IPS-15b (cell line): ENCODE results near the gene SCUBE2.

Experiments
- H3K27me3 ChIP-seq: one replicate; pipeline ENCODE4 v1.6.1; 2013; ENCODE audit warnings: low read length; ENCODE audit not compliant: control insufficient read depth, insufficient read depth
- H3K36me3 ChIP-seq: one replicate; pipeline ENCODE4 v1.6.1; 2013; ENCODE audit warnings: low read length; ENCODE audit not compliant: control insufficient read depth, insufficient read depth
- H3K4me1 ChIP-seq: one replicate; pipeline ENCODE4 v1.6.1; 2013; ENCODE audit warnings: mild to moderate bottlenecking, low read length; ENCODE audit not compliant: control insufficient read depth, insufficient read depth
- H3K4me3 ChIP-seq: one replicate; pipeline ENCODE4 v1.5.1; 2013; ENCODE audit warnings: low read depth, low read length
- H3K9ac ChIP-seq: one replicate; pipeline ENCODE4 v1.6.1; 2013; ENCODE audit warnings: low read depth, mild to moderate bottlenecking, low read length
- H3K9me3 ChIP-seq: one replicate; pipeline ENCODE4 v1.6.1; 2013; ENCODE audit warnings: mild to moderate bottlenecking, low read length; ENCODE audit not compliant: control insufficient read depth, insufficient read depth

SCUBE2 gene

DNA sequence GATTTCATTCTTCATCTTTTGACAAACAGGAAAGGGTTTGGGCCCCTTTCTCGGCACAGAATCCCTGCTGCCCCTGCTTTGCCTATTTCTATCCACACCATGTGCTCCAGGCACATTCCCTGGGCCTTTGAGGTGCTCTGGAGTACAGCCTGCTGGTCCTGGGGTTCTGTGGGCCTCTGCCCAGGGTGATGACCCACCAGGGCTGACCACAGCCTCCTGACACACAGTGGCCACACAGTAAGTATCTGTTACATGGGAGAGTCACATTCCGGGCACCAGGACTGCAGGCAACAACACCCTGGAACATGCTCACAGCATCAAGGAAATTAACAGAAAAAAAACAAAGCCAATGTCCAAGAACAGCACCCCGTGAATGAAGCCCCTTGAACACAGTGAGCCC, 39.1 kb downstream of the SCUBE2 start:
- H3K9ac ChIP-seq, result no peak overlapping the region
- H3K27me3 ChIP-seq, result no peaks in the 10 kb centered on the region
- H3K36me3 ChIP-seq, result no peaks in the 10 kb centered on the region
- H3K4me3 ChIP-seq, result no peak overlapping the region
- no peaks in the 10 kb centered on the region for H3K4me1 ChIP-seq
- H3K9me3 ChIP-seq, result no peaks in the 10 kb centered on the region

DNA sequence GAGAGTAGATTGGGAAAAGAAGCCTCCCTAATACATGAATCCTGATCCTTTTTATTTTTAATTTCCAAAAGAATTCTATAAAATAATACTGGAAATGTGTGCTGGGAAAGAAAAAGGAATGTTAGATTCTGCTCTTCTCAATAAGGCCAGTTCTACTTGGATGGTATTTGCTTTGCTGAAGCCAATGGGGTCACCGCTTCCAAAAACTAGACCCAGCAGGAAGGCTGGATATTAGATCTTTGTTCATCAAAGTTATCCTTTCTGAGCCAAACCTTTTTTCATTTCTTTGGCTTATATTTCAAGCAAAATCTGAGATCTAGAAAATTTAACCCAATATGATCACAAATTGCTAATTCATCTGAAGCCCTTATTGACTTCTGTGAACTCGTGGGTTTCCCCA, 41.4 kb downstream of the SCUBE2 start:
- Histone ChIP-seq H3K4me1 (peaks cover 8% of the 10 kb centered on the region), H3K27me3 (no peaks in the 10 kb centered on the region), H3K4me3 (no peak overlapping the region), H3K9me3 (no peaks in the 10 kb centered on the region), H3K36me3 (no peaks in the 10 kb centered on the region), H3K9ac (no peak overlapping the region)

DNA sequence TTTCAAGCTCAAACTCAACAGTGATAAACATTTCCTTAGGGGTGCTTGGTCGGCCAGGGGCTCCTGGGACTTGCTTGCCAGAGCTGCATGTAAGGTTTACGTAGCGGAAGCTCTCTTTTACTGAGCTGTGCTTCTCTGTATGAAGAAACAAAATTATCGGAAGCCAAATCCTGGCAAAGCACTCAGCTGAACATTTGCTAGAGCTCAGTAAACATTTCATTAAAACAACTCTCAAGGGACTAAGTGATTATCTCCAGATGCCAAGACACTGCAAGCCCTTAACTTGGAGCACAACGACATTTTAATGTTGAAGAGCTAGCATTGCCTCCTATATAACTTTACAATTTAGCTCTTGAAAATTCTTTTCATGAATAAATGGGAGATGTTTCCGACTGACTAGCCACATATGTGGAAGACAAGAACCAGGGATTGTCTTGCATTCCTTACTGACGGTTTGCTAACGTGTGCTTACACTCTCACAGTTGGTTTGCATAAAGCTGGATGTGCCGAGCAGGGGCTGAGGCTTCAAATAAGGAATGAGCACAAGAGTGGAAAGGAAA, 43.4 kb downstream of the SCUBE2 start:
- Histone ChIP-seq H3K9ac (no peak overlapping the region), H3K27me3 (no peaks in the 10 kb centered on the region), H3K36me3 (no peaks in the 10 kb centered on the region), H3K4me3 (no peak overlapping the region), H3K4me1 (peaks cover 8% of the 10 kb centered on the region), H3K9me3 (no peaks in the 10 kb centered on the region)

DNA sequence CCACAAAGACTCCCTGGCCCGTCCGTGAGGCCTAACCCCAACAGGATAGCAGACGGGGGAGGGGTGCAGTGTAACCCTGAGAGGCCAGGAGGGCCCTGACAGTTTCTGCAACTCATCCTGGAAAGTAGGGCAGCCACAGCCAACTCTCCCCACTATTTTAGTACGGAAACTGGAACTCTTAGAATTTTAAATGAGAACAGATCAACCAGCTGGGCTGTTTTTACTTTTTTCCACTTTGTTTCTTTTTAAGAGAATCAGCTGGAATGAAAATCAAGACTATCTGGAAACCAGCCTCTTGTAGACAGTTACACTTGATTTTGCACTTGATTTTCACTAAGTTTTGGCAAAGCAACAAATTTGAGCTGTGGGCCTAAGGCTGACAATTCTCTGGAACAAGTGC, 44.9 kb downstream of the SCUBE2 start:
- H3K27me3 ChIP-seq, result no peaks in the 10 kb centered on the region

DNA sequence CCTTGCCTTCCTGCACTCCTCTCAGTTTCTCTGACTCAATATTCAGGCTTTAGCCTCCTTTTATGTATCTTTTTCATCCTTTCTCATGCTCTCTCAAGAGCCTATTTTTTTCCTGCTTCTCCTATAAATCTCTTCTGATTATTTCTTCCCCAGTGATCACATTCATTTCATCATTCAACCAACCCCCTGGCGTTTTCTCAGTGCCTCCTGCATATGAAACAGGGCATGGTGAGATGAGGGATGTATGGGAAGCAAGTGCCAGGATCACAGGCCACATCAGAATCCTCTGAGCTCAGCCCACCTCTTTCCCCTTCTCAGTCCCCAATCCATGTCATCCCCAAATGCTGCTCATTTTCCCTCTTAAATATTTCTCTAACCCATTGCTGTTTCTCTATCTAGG, 48.9 kb downstream of the SCUBE2 start:
- H3K4me1 ChIP-seq, result peaks cover 11% of the 10 kb centered on the region
- H3K9me3 ChIP-seq, result no peaks in the 10 kb centered on the region
- H3K9ac ChIP-seq, result no peak overlapping the region
- H3K36me3 ChIP-seq, result no peaks in the 10 kb centered on the region
- no peaks in the 10 kb centered on the region for H3K27me3 ChIP-seq
- H3K4me3 ChIP-seq, result no peak overlapping the region

More for the DNA sequence above, 44.9 kb downstream of the SCUBE2 start:
- Histone ChIP-seq H3K36me3 (no peaks in the 10 kb centered on the region), H3K4me3 (no peak overlapping the region), H3K9me3 (no peaks in the 10 kb centered on the region), H3K9ac (no peak overlapping the region), H3K4me1 (peaks cover 8% of the 10 kb centered on the region)

DNA sequence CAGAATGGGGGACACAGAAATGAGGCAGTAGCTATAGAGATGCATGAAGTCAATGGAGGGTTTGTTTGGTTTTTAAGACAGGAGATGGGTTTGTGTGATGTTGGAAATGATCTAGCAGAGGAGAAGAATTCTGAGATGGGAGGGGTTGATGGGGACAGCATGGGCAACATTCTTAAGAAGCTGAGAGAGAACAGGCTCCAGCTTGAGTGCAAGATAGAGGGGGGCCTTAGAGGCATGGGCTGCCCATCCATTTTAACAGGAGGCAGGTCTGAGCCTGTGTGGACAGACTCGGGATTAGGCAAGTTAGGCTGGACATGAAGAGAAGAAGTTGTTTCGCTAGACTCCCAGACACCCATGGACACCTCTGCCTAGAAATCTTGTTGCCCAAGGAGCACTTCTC, 49.7 kb downstream of the SCUBE2 start:
- H3K9ac ChIP-seq, result no peak overlapping the region

DNA sequence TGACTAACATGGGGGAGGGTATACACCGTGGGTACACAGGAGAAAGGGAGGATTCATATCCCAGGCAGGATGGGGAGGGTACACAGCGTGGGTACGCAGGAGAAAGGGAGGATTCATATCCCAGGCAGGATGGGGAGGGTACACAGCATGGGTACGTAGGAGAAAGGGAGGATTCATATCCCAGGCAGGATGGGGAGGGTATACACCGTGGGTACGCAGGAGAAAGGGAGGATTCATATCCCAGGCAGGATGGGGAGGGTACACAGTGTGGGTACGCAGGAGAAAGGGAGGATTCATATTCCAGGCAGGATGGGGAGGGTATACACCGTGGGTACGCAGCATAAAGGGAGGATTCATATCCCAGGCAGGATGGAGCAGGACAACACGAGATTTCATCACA, 51.0 kb downstream of the SCUBE2 start:
- no peak overlapping the region for H3K4me3 ChIP-seq
- H3K4me1 ChIP-seq, result peaks cover 4% of the 10 kb centered on the region
- H3K9ac ChIP-seq, result no peak overlapping the region
- H3K36me3 ChIP-seq, result no peaks in the 10 kb centered on the region
- no peaks in the 10 kb centered on the region for H3K27me3 ChIP-seq
- no peaks in the 10 kb centered on the region for H3K9me3 ChIP-seq

More for the DNA sequence above, 49.7 kb downstream of the SCUBE2 start:
- no peaks in the 10 kb centered on the region for H3K36me3 ChIP-seq
- peaks cover 8% of the 10 kb centered on the region for H3K4me1 ChIP-seq
- no peak overlapping the region for H3K4me3 ChIP-seq
- H3K9me3 ChIP-seq, result no peaks in the 10 kb centered on the region
- H3K27me3 ChIP-seq, result no peaks in the 10 kb centered on the region

DNA sequence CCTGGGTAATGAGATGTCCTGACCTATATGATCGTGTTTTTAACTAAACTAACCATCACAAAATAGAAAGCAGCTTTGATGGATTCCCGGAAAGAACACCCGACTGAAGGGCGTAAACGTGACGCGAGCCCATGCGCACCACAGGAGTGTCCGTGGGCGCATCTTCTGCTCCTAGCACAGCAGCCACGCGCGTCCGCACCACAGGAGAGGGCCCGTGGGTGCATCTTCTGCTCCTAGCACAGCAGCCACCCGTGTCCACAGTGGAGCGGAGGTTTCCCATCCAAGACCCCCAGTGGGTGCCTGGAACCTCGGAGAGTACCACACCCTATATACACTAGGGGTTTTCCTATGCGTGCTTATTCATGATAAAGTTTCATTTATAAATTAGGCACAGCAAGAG, 51.5 kb downstream of the SCUBE2 start:
- no peaks in the 10 kb centered on the region for H3K9me3 ChIP-seq
- no peak overlapping the region for H3K4me3 ChIP-seq
- no peaks in the 10 kb centered on the region for H3K27me3 ChIP-seq
- no peaks in the 10 kb centered on the region for H3K36me3 ChIP-seq
- H3K4me1 ChIP-seq, result peaks cover 4% of the 10 kb centered on the region
- H3K9ac ChIP-seq, result no peak overlapping the region

DNA sequence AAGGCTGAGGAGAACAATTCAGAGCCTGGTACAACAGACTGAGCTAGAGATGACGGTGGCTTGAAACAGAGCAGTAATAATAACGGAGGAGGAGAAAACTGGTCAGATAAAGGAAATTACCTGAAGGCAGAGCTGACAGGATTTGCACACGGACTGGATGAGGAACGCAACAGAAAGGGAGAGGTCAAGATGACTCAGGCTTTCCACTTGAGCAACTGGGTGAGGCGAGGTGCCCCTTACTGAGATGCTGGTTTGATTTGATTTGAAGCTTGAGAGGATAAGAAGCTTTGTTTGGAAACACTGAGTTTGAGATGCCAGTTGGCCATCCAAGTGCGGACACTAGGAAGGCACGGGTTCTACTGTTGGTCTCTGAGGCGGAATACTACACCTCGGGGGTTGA, 52.2 kb downstream of the SCUBE2 start:
- peaks cover 4% of the 10 kb centered on the region for H3K4me1 ChIP-seq
- no peaks in the 10 kb centered on the region for H3K27me3 ChIP-seq

DNA sequence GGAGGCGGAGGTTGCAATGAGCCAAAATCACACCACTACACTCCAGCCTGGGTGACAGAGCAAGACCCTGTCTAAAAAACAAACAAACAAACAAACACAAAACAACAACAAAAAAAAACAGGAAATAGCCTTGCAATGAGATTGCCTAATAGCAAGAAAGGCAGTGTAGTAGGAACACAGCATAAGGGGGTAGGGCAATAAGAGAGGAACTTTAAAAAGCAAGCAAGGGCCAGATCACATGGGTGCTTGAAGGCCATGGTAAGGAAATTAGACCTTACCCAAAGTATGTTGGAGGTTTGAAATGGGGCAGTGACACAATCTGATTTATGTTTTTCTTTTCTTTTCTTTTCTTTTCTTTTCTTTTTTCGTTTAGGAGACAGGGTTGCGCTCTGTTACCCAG, 52.9 kb downstream of the SCUBE2 start:
- Histone ChIP-seq H3K4me1 (peaks cover 4% of the 10 kb centered on the region), H3K9ac (no peak overlapping the region), H3K9me3 (no peaks in the 10 kb centered on the region), H3K4me3 (no peak overlapping the region), H3K27me3 (no peaks in the 10 kb centered on the region), H3K36me3 (no peaks in the 10 kb centered on the region)

More for the DNA sequence above, 52.2 kb downstream of the SCUBE2 start:
- H3K4me3 ChIP-seq, result no peak overlapping the region
- H3K9ac ChIP-seq, result no peak overlapping the region
- no peaks in the 10 kb centered on the region for H3K9me3 ChIP-seq
- H3K36me3 ChIP-seq, result no peaks in the 10 kb centered on the region

DNA sequence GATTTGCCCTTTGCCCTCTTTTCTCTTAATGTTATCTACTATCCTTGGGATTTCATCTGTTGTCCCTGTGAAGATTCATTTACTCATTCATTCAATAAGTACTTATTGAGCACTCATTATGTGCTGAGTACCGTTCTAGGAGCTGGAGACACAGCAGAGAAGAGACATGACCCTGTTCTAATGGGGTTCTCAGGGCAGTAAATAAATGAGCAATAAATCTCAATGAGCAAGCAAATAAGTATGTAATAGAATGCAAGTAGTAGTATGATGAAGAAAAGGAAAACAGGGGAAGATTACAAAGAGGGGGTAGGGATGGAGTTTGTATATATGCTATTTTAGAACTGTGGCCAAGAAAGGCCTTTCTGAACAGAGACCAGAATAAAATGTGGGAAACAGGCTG, 53.4 kb downstream of the SCUBE2 start:
- H3K4me1 ChIP-seq, result peaks cover 4% of the 10 kb centered on the region
- no peaks in the 10 kb centered on the region for H3K36me3 ChIP-seq
- H3K9me3 ChIP-seq, result no peaks in the 10 kb centered on the region
- H3K4me3 ChIP-seq, result no peak overlapping the region
- no peaks in the 10 kb centered on the region for H3K27me3 ChIP-seq
- no peak overlapping the region for H3K9ac ChIP-seq

DNA sequence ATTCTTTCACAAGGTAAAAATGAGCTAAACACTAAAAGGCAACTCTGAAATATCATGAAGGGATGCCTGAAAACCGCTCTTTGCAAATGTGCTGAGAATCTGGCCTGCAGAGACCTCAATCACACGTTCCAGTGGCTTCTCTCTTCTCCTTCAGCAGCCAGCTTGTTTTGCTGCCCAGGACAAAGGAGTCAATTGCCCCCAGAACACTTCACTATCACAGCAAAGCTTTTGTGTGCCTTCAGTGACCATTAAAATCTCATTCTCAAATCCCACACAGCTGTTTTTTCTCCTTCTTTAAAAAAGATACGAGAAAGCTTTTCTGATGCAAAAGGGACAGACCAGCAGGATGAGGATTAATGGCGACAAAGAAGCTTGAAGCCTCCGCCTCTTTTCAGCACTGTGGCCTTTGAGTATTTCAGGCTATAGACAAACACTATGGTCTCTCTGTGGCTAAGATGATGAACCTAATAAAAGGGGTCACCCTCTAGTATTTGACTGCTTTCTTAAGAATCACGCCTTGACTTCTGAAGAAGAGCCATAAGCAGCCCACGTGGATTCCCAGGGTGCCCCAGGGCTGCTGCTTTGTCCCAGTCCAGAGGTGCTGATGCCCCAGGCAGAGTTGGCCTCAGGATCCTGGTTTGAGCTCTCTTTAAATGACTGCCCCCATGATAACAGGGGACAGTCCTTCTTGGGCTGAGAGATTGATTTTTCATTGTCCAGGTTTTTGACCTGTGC, 54.2 kb downstream of the SCUBE2 start:
- H3K4me3 ChIP-seq, result no peak overlapping the region

More for the DNA sequence above, 54.2 kb downstream of the SCUBE2 start:
- no peaks in the 10 kb centered on the region for H3K9me3 ChIP-seq
- no peak overlapping the region for H3K9ac ChIP-seq
- H3K27me3 ChIP-seq, result no peaks in the 10 kb centered on the region
- peaks cover 4% of the 10 kb centered on the region for H3K4me1 ChIP-seq
- H3K36me3 ChIP-seq, result no peaks in the 10 kb centered on the region
